HepG2 (cell line): ENCODE data around the gene DMKN.

ENCODE experiments used
- ATF3 ChIP-seq: sonication (generic); formaldehyde crosslinking; IDR thresholded peaks from 2 replicates; pipeline ENCODE4 v1.4.0; 2020; ENCODE audit warnings: missing genetic modification reagents
- PHF8 ChIP-seq: sonication (generic); formaldehyde crosslinking; IDR thresholded peaks from 2 replicates; pipeline ENCODE4 v1.5.0; 2020; ENCODE audit warnings: missing genetic modification reagents
- POLR2A ChIP-seq, 2 experiments: IDR thresholded peaks; 2 replicates each; pipeline ENCODE4 v1.6.1; 2011; ENCODE audit warnings: low read depth in 2 of 2, low read length in 2 of 2, mild to moderate bottlenecking in 1 of 2, moderate library complexity in 1 of 2; ENCODE audit not compliant: insufficient read depth in 1 of 2
- POLR2AphosphoS5 ChIP-seq: IDR thresholded peaks from 2 replicates; pipeline ENCODE4 v1.6.1; 2012; ENCODE audit warnings: low read depth, low read length
- RARG ChIP-seq: sonication (generic); formaldehyde crosslinking; IDR thresholded peaks from 2 replicates; pipeline ENCODE4 v1.4.0; 2020; ENCODE audit warnings: low read depth, mild to moderate bottlenecking, missing genetic modification reagents
- RXRA ChIP-seq: sonication (generic); formaldehyde crosslinking; IDR thresholded peaks from 2 replicates; pipeline ENCODE4 v1.5.1; 2020; ENCODE audit warnings: missing genetic modification reagents
- SIN3B ChIP-seq: fragments of 150-350 bp; IDR thresholded peaks from 2 replicates; pipeline ENCODE4 v1.6.1; 2014; ENCODE audit warnings: low read length
- SMC3 ChIP-seq: IDR thresholded peaks from 2 replicates; pipeline ENCODE4 v1.6.1; 2011; ENCODE audit warnings: low read length, improper control_type of control experiment
- SUZ12 ChIP-seq: fragments of 150-350 bp; IDR thresholded peaks from 2 replicates; pipeline ENCODE4 v1.6.1; 2014; ENCODE audit warnings: low read depth, low read length
- ZNF792 ChIP-seq: IDR thresholded peaks from 2 replicates; pipeline ENCODE4 v1.6.1; 2016
- TF ChIP-seq, protein P1 (sequence below): sonication (generic); formaldehyde crosslinking; IDR thresholded peaks from 2 replicates; pipeline ENCODE4 v1.5.0; 2020; ENCODE audit warnings: mild to moderate bottlenecking, missing genetic modification reagents, moderate library complexity
- TF ChIP-seq, protein P2 (sequence below): sonication (generic); formaldehyde crosslinking; IDR thresholded peaks from 2 replicates; pipeline ENCODE4 v1.5.0; 2020; ENCODE audit warnings: missing genetic modification reagents, mild to moderate bottlenecking, borderline replicate concordance
- TF ChIP-seq, protein P3 (sequence below): IDR thresholded peaks from 2 replicates; pipeline ENCODE4 v1.6.1; 2016; ENCODE audit warnings: low read depth
- TF ChIP-seq, protein P4 (sequence below): conservative IDR thresholded peaks from 2 replicates; pipeline ENCODE4 v1.6.1; 2018; ENCODE audit warnings: missing genetic modification reagents

- TF ChIP-seq RXRA (CRISPR knock-in tag) (no peak), SMC3 (no peak), POLR2A (IDR thresholded peaks at IDR 0.05; ENCODE audit: insufficient read depth in 1 of 2, low read depth in 2 of 2, low read length in 2 of 2) (no peak), POLR2AphosphoS5 (no peak), SUZ12 (no peak), SIN3B (no peak), PHF8 (CRISPR knock-in tag) (no peak), ZNF792 (CRISPR knock-in tag) (no peak), ATF3 (no peak), RARG (CRISPR knock-in tag) (no peak)
- TF ChIP-seq, protein P1, sequence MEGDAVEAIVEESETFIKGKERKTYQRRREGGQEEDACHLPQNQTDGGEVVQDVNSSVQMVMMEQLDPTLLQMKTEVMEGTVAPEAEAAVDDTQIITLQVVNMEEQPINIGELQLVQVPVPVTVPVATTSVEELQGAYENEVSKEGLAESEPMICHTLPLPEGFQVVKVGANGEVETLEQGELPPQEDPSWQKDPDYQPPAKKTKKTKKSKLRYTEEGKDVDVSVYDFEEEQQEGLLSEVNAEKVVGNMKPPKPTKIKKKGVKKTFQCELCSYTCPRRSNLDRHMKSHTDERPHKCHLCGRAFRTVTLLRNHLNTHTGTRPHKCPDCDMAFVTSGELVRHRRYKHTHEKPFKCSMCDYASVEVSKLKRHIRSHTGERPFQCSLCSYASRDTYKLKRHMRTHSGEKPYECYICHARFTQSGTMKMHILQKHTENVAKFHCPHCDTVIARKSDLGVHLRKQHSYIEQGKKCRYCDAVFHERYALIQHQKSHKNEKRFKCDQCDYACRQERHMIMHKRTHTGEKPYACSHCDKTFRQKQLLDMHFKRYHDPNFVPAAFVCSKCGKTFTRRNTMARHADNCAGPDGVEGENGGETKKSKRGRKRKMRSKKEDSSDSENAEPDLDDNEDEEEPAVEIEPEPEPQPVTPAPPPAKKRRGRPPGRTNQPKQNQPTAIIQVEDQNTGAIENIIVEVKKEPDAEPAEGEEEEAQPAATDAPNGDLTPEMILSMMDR (CRISPR knock-in tag) = no peak
- TF ChIP-seq, protein P2, sequence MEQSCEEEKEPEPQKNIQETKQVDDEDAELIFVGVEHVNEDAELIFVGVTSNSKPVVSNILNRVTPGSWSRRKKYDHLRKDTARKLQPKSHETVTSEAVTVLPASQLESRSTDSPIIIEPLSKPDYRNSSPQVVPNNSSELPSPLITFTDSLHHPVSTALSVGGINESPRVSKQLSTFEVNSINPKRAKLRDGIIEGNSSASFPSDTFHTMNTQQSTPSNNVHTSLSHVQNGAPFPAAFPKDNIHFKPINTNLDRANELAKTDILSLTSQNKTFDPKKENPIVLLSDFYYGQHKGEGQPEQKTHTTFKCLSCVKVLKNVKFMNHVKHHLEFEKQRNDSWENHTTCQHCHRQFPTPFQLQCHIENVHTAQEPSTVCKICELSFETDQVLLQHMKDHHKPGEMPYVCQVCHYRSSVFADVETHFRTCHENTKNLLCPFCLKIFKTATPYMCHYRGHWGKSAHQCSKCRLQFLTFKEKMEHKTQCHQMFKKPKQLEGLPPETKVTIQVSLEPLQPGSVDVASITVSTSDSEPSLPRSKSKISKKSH (CRISPR knock-in tag) = no peak
- TF ChIP-seq, protein P3, sequence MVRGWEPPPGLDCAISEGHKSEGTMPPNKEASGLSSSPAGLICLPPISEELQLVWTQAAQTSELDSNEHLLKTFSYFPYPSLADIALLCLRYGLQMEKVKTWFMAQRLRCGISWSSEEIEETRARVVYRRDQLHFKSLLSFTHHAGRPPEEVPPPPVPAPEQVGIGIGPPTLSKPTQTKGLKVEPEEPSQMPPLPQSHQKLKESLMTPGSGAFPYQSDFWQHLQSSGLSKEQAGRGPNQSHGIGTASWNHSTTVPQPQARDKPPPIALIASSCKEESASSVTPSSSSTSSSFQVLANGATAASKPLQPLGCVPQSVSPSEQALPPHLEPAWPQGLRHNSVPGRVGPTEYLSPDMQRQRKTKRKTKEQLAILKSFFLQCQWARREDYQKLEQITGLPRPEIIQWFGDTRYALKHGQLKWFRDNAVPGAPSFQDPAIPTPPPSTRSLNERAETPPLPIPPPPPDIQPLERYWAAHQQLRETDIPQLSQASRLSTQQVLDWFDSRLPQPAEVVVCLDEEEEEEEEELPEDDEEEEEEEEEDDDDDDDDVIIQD (CRISPR knock-in tag) = no peak
- TF ChIP-seq, protein P4, sequence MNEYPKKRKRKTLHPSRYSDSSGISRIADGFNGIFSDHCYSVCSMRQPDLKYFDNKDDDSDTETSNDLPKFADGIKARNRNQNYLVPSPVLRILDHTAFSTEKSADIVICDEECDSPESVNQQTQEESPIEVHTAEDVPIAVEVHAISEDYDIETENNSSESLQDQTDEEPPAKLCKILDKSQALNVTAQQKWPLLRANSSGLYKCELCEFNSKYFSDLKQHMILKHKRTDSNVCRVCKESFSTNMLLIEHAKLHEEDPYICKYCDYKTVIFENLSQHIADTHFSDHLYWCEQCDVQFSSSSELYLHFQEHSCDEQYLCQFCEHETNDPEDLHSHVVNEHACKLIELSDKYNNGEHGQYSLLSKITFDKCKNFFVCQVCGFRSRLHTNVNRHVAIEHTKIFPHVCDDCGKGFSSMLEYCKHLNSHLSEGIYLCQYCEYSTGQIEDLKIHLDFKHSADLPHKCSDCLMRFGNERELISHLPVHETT = no peak
Observed at GRCh38 chr19:35540356-35540927, 27.0 kb upstream of the DMKN start.
